OCI-LY3 (cell line): ENCODE measurements around the gene SGPP1.
"Not testable (repeated sequence)": the region's sequence is repeated elsewhere in the genome, so short reads cannot be mapped to it uniquely, and the experiment has no call there.

Source experiments
- EZH2phosphoT487 ChIP-seq: fragments of 200-600 bp; shearing (Covaris generic); IDR thresholded peaks from 2 replicates; pipeline ENCODE4 v1.6.1; 2018; ENCODE audit warnings: antibody characterized with exemption, mixed run types, low read depth
- TF ChIP-seq, protein P1 (sequence below): fragments of 200-600, 300-600 bp; sonication (generic); IDR thresholded peaks from 2 replicates; pipeline ENCODE4 v1.5.1; 2014; ENCODE audit warnings: antibody characterized with exemption, low read length, low read depth

DNA sequence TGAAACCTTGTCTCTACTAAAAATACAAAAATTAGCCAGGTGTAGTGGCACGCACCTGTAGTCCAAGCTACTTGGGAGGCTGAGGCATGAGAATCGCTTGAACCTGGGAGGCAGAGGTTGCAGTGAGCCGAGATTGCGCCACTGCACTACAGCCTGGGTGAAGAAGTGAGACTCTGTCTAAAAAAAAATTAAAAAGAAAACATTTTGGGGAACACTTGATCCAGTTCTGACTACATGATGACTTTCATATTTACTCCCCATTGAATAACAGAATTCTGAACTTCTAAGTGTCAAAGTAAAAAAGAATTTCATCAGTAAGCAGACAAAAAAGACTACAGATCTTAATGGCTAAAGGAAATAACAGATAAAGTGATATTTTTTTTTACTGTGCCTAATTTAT, 25.3 kb downstream of the SGPP1 start:
- TF ChIP-seq, protein P1, sequence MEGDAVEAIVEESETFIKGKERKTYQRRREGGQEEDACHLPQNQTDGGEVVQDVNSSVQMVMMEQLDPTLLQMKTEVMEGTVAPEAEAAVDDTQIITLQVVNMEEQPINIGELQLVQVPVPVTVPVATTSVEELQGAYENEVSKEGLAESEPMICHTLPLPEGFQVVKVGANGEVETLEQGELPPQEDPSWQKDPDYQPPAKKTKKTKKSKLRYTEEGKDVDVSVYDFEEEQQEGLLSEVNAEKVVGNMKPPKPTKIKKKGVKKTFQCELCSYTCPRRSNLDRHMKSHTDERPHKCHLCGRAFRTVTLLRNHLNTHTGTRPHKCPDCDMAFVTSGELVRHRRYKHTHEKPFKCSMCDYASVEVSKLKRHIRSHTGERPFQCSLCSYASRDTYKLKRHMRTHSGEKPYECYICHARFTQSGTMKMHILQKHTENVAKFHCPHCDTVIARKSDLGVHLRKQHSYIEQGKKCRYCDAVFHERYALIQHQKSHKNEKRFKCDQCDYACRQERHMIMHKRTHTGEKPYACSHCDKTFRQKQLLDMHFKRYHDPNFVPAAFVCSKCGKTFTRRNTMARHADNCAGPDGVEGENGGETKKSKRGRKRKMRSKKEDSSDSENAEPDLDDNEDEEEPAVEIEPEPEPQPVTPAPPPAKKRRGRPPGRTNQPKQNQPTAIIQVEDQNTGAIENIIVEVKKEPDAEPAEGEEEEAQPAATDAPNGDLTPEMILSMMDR, result not testable (repeated sequence)
- not testable (repeated sequence) for TF ChIP-seq EZH2phosphoT487
